22Rv1 (cell line): ENCODE data around the gene ALPG.

Source experiments
- ZFX ChIP-seq: fragments of 450-650 bp; IDR thresholded peaks from 2 replicates; pipeline ENCODE4 v1.6.1; 2017; ENCODE audit warnings: antibody characterized with exemption, borderline replicate concordance
- TF ChIP-seq, protein P1 (sequence below): fragments of 450-650 bp; IDR thresholded peaks from 2 replicates; pipeline ENCODE4 v1.5.1; 2017; ENCODE audit warnings: mild to moderate bottlenecking

- TF ChIP-seq, protein P1, sequence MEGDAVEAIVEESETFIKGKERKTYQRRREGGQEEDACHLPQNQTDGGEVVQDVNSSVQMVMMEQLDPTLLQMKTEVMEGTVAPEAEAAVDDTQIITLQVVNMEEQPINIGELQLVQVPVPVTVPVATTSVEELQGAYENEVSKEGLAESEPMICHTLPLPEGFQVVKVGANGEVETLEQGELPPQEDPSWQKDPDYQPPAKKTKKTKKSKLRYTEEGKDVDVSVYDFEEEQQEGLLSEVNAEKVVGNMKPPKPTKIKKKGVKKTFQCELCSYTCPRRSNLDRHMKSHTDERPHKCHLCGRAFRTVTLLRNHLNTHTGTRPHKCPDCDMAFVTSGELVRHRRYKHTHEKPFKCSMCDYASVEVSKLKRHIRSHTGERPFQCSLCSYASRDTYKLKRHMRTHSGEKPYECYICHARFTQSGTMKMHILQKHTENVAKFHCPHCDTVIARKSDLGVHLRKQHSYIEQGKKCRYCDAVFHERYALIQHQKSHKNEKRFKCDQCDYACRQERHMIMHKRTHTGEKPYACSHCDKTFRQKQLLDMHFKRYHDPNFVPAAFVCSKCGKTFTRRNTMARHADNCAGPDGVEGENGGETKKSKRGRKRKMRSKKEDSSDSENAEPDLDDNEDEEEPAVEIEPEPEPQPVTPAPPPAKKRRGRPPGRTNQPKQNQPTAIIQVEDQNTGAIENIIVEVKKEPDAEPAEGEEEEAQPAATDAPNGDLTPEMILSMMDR, result no peak
- TF ChIP-seq ZFX, result no peak
Observed at GRCh38 chr2:232435375-232435648, 28.7 kb downstream of the ALPG start.
